Esophagus squamous epithelium (tissue), 5 donors: ENCODE data around the gene ZEB2. TPM values are rescaled to one million over a fixed set of nuclear protein-coding genes. Genes with fewer than 3 reads are reported as not detected.

Experiments
- DNase-seq: peaks from one replicate; lab custom pipeline; 2025; lab: John Stamatoyannopoulos, UW
- H3K27ac ChIP-seq, 4 donors: fragments of 200-600 bp; sonication (generic); one replicate each; pipeline ENCODE4 v1.5.1; 2016 to 2019; ENCODE audit warnings: mild to moderate bottlenecking in 1 of 4
- H3K27me3 ChIP-seq, 4 donors: fragments of 200-600 bp; sonication (generic); 1 replicate in 3 of 4; 2 replicates in 1 of 4; pipeline versions ENCODE4 v1.5.1 to v1.6.0; 2017 to 2021; ENCODE audit warnings: antibody characterized with exemption in 1 of 4
- H3K36me3 ChIP-seq, 3 donors: fragments of 200-600 bp; sonication (generic); one replicate each; pipeline ENCODE4 v1.5.1; 2016 to 2019
- H3K4me1 ChIP-seq, 3 donors: fragments of 200-600 bp; sonication (generic); one replicate each; pipeline ENCODE4 v1.5.1; 2017 to 2019
- H3K4me3 ChIP-seq, 4 donors: fragments of 200-600 bp; sonication (generic); 1 replicate in 3 of 4; 2 replicates in 1 of 4; pipeline ENCODE4 v1.5.1; 2016 to 2019; ENCODE audit warnings: mild to moderate bottlenecking in 2 of 4, moderate library complexity in 1 of 4
- H3K9me3 ChIP-seq, 3 donors: fragments of 200-600 bp; sonication (generic); one replicate each; pipeline ENCODE4 v1.5.1; 2016 to 2019
- POLR2A ChIP-seq, 4 donors: fragments of 450-650 bp; IDR thresholded peaks; one replicate each; pipeline ENCODE4 v1.6.1; 2017; ENCODE audit warnings: antibody characterized with exemption in 4 of 4, mild to moderate bottlenecking in 4 of 4, moderate library complexity in 3 of 4
- WGBS, 2 donors: methylation state at CpG; one replicate each; pipeline ENCODE4 v1.1.5; 2018; 5-methylcytosine and 5-hydroxymethylcytosine counted together
- intact Hi-C: fragments of 100-400 bp; cut with DNase I; formaldehyde crosslinking; loops from one replicate; pipeline ENCODE4 v1.15.0; 2022
- total RNA-seq, 4 donors: library from RNA; depleted of rRNA; stranded (reverse); fragments of >200 nt; gene quantifications; one replicate each; pipeline ENCODE4 v1.1.0, GENCODE V29; 2016
- TF ChIP-seq, protein P1 (sequence below), 6 experiments: fragments of 450-650 bp in 4 of 6; fragments of 200-600 bp in 2 of 6; sonication (generic) in 2 of 6; IDR thresholded peaks; one replicate each; pipeline ENCODE4 v1.5.1; 2016 to 2019; ENCODE audit warnings: antibody characterized with exemption in 6 of 6, mild to moderate bottlenecking in 4 of 6, moderate library complexity in 4 of 6
- donor health status: DM: yes; HTN: yes; CAD: no.

The ZEB2 gene
- total RNA-seq, 4 donors from 2014 or later: 3.1 to 56.5 (median 15.7) TPM

GRCh38 chr2:144358374-144358964, 161.4 kb downstream of the ZEB2 start:
- no peak for TF ChIP-seq POLR2A (IDR thresholded peaks at IDR 0.05)
- TF ChIP-seq, protein P1, sequence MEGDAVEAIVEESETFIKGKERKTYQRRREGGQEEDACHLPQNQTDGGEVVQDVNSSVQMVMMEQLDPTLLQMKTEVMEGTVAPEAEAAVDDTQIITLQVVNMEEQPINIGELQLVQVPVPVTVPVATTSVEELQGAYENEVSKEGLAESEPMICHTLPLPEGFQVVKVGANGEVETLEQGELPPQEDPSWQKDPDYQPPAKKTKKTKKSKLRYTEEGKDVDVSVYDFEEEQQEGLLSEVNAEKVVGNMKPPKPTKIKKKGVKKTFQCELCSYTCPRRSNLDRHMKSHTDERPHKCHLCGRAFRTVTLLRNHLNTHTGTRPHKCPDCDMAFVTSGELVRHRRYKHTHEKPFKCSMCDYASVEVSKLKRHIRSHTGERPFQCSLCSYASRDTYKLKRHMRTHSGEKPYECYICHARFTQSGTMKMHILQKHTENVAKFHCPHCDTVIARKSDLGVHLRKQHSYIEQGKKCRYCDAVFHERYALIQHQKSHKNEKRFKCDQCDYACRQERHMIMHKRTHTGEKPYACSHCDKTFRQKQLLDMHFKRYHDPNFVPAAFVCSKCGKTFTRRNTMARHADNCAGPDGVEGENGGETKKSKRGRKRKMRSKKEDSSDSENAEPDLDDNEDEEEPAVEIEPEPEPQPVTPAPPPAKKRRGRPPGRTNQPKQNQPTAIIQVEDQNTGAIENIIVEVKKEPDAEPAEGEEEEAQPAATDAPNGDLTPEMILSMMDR (IDR thresholded peaks at IDR 0.05): no peak
- H3K27ac ChIP-seq: peak overlapping the region in 2 of 4 donors; percentile 5 to 31
- no peaks in the 10 kb centered on the region for H3K36me3 ChIP-seq
- WGBS, 2 donors: 67 to 80% methylated on average over 3 of the region's 3 CpGs
- intact Hi-C loops: no loop called here
- no peak overlapping the region for H3K4me3 ChIP-seq
- no peaks in the 10 kb centered on the region for H3K4me1 ChIP-seq
- H3K9me3 ChIP-seq: no peaks in the 10 kb centered on the region
- no peaks in the 10 kb centered on the region for H3K27me3 ChIP-seq
- DNase-seq: no peak

DNA sequence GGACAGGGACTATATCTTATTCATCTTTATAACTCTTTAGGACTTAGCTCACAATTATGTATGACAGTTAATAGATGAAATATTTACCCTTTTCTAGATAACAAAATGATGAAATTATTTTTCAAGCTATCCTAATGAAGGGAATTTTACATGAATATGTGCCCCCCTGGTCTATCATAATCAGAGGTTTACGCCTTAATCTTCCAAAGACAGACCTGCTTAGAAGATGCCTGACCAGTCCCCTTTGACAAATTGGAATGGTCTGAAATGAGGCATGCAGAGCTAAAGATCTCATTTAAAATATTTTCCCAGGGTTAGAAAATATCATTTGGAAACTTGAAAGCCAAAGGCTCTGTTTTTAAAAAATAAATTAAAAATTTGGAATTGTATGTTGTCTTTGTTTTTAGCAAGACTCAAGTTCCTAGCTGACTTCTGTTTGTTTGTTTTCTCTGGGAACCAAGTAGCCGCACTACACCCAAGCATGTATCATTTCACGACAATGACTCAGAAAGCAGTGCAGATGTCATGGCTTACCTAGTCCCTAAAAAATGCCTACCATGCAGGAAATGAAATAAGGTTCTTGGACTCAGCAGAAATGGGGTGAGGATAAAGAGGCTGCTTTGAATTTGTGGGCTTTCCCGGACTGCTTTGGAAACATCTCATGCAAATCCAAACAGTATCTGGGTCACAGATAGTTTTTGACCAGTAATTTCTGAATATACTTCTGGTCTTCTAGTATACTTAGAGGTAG, 162.1 kb downstream of the ZEB2 start:
- H3K4me1 ChIP-seq: no peaks in the 10 kb centered on the region
- H3K27ac ChIP-seq: peak overlapping the region in 2 of 4 donors; percentile 5 to 31
- no peak for DNase-seq
- no peaks in the 10 kb centered on the region for H3K27me3 ChIP-seq
- intact Hi-C loops: no loop called here
- TF ChIP-seq, protein P1 (IDR thresholded peaks at IDR 0.05): no peak
- TF ChIP-seq POLR2A (IDR thresholded peaks at IDR 0.05): no peak
- H3K4me3 ChIP-seq: no peak overlapping the region
- no peaks in the 10 kb centered on the region for H3K9me3 ChIP-seq
- no peaks in the 10 kb centered on the region for H3K36me3 ChIP-seq
- WGBS, 2 donors: 43 to 47% methylated on average over 4 of the region's 4 CpGs

DNA sequence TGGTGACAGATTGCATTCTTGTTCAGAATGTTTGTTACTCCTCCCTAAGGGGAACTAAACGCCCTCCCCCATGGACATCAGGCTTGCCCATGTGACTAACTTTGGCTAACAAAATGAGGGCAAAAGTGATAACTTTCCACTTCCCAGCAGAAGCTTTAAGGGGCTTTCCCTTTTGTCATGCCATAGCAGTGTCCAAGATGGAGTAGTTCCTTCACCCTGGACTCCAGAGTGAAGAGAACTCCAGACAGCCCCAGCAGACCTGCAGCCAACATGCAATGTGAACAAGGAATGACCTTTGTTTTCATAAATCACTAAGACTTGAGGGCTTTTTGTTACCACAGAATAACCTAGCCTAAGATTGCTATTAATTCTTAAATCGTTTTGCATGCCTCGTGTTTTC, 163.5 kb downstream of the ZEB2 start:
- H3K27me3 ChIP-seq: no peaks in the 10 kb centered on the region
- H3K9me3 ChIP-seq: no peaks in the 10 kb centered on the region
- H3K27ac ChIP-seq: no peak overlapping the region
- intact Hi-C loops: no loop called here
- TF ChIP-seq, protein P1 (IDR thresholded peaks at IDR 0.05): no peak
- no peak for TF ChIP-seq POLR2A (IDR thresholded peaks at IDR 0.05)
- no peak for DNase-seq
- H3K4me3 ChIP-seq: no peak overlapping the region
- no peaks in the 10 kb centered on the region for H3K36me3 ChIP-seq
- 61 to 76% methylated on average over 3 of the region's 3 CpGs for WGBS, 2 donors
- H3K4me1 ChIP-seq: no peaks in the 10 kb centered on the region

GRCh38 chr2:144354953-144355352, 165.0 kb downstream of the ZEB2 start:
- WGBS, 2 donors: 77 to 90% methylated on average over 3 of the region's 3 CpGs
- TF ChIP-seq, protein P1 (IDR thresholded peaks at IDR 0.05): no peak
- no peak for TF ChIP-seq POLR2A (IDR thresholded peaks at IDR 0.05)
- Histone ChIP-seq H3K36me3 (no peaks in the 10 kb centered on the region), H3K9me3 (no peaks in the 10 kb centered on the region), H3K27ac (no peak overlapping the region), H3K4me1 (no peaks in the 10 kb centered on the region), H3K4me3 (no peak overlapping the region), H3K27me3 (no peaks in the 10 kb centered on the region)
- intact Hi-C loops: no loop called here
- no peak for DNase-seq

DNA sequence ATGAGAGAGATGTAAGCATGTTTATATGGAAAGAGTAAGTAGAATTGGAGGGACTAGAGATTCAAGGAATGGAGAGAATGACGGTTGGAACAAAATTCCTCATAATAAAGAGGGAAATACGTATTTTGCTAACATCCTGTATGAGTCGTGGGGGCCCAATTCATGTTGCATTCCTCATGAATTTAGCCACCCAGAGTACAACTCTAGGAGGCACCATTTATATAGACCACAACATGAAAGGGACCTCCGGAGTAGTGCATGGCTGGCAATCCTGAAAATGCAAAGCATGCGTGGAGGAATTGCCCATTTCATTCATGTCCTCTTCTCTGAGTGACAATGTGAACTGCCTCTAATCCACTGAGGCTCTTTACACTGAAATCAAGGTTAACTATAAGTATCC, 168.2 kb downstream of the ZEB2 start:
- Histone ChIP-seq H3K36me3 (no peaks in the 10 kb centered on the region), H3K9me3 (no peaks in the 10 kb centered on the region), H3K4me3 (no peak overlapping the region), H3K4me1 (no peaks in the 10 kb centered on the region), H3K27me3 (no peaks in the 10 kb centered on the region), H3K27ac (no peak overlapping the region)
- intact Hi-C loops: no loop called here
- WGBS, 2 donors: 90 to 91% methylated on average over 5 of the region's 5 CpGs
- no peak for DNase-seq
- TF ChIP-seq POLR2A (IDR thresholded peaks at IDR 0.05): no peak
- TF ChIP-seq, protein P1 (IDR thresholded peaks at IDR 0.05): no peak
